Colonic mucosa (tissue), 4 donors: ENCODE data around the gene RABGAP1. TPM values are rescaled to one million over a fixed set of nuclear protein-coding genes. Genes with fewer than 3 reads are reported as not detected.

Experiments
- DNase-seq: peaks from one replicate; pipeline ENCODE4 v3.0.0-alpha.2; 2020
- H3K27ac ChIP-seq: fragments of 200-600 bp; one replicate; pipeline ENCODE4 v1.8.0; 2021
- H3K27me3 ChIP-seq: fragments of 200-600 bp; one replicate; pipeline ENCODE4 v1.8.0; 2021
- H3K36me3 ChIP-seq: fragments of 200-600 bp; one replicate; pipeline ENCODE4 v1.8.0; 2021
- H3K4me1 ChIP-seq: fragments of 200-600 bp; one replicate; pipeline ENCODE4 v1.8.0; 2021; ENCODE audit warnings: mild to moderate bottlenecking
- H3K4me3 ChIP-seq: fragments of 200-600 bp; one replicate; pipeline ENCODE4 v1.8.0; 2021
- H3K9ac ChIP-seq, 2 donors: one replicate each; pipeline ENCODE4 v1.7.0; 2013; ENCODE audit warnings: control low read depth in 2 of 2, low read depth in 2 of 2, low read length in 2 of 2
- H3K9me3 ChIP-seq: fragments of 200-600 bp; one replicate; pipeline ENCODE4 v1.8.0; 2021
- CTCF ChIP-seq: fragments of 200-600 bp; IDR thresholded peaks from one replicate; pipeline ENCODE4 v1.8.0; 2022; ENCODE audit warnings: antibody characterized with exemption, mild to moderate bottlenecking
- intact Hi-C: fragments of 100-400 bp; cut with DNase I; formaldehyde crosslinking; loops from one replicate; pipeline ENCODE4 v1.14.1; 2022
- total RNA-seq, 2 donors: library from RNA; stranded (reverse); fragmentation: NEBNext Ultra II Directional in 1 of 2; extraction: Animal tissue kit (Norgen Biotek cat#: 25700) in 1 of 2; gene quantifications; one replicate each; pipeline ENCODE4 v1.2.1, GENCODE V29; 2021
- donor health status: healthy.
- donor health status: DM: no; HTN: no; CAD: no.
- donor health status: DM: no; HTN: no; CAD: no.

RABGAP1 gene
- total RNA-seq, 2 donors from 2014 or later: 40.9 to 49.4 TPM

GRCh38 chr9:123033352-123033751 is 92.5 kb downstream of the RABGAP1 start, which contains the start of gene GPR21:
TSS of gene GPR21 (plus strand) at chr9:123033667. CDS start at chr9:123034567, 900 bp downstream.
- no peaks in the 10 kb centered on the region for H3K9me3 ChIP-seq
- H3K27me3 ChIP-seq: no peaks in the 10 kb centered on the region
- H3K4me3 ChIP-seq: no peak within 1 kb of the TSS
- H3K36me3 ChIP-seq: no peaks in the 10 kb centered on the region
- no peak within 1 kb of the TSS for H3K9ac ChIP-seq
- H3K27ac ChIP-seq: no peak within 1 kb of the TSS
- intact Hi-C loops: no loop called here
- H3K4me1 ChIP-seq: no peaks in the 10 kb centered on the region
- no peak for TF ChIP-seq CTCF
- DNase-seq: no peak

DNA sequence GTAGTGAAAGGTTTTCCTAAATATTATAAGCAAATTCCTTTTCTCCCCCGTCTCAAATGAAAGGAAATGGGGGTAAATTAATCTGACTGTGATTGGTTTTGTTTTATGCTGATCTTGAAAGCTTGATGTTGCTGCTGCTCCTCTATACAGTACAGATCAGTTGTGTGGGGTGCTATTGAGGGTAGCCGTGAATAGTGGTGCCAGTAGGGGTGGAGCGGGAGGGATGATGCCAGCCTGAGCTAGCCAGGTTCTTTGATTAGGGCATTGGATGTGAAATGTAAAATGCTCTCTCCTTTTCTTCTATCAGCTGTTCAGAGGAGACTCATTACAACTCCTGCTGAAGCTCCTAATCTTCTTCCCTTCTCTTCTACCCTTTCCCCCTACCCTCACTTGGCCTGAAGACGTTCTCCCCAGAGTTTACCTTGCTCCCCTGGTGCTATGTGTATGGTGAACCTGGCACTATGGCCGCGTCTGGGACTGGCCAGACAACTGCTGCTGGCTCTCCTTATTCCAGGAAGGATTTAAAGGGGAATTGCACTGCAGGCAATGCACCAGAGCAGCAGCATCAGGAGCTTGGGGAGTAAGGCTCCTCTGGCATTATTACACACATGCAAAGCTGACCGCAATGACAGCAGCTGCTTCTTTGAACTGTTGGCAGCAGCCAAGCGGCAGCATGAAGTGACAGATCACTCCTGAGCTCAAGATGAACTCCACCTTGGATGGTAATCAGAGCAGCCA is 93.2 kb downstream of the RABGAP1 start:
- Histone ChIP-seq H3K9me3 (no peaks in the 10 kb centered on the region), H3K4me1 (no peaks in the 10 kb centered on the region), H3K4me3 (no peak overlapping the region), H3K9ac (no peak overlapping the region), H3K27me3 (no peaks in the 10 kb centered on the region), H3K27ac (no peak overlapping the region), H3K36me3 (no peaks in the 10 kb centered on the region)
- intact Hi-C loops: no loop called here
- DNase-seq: no peak
- no peak for TF ChIP-seq CTCF

DNA sequence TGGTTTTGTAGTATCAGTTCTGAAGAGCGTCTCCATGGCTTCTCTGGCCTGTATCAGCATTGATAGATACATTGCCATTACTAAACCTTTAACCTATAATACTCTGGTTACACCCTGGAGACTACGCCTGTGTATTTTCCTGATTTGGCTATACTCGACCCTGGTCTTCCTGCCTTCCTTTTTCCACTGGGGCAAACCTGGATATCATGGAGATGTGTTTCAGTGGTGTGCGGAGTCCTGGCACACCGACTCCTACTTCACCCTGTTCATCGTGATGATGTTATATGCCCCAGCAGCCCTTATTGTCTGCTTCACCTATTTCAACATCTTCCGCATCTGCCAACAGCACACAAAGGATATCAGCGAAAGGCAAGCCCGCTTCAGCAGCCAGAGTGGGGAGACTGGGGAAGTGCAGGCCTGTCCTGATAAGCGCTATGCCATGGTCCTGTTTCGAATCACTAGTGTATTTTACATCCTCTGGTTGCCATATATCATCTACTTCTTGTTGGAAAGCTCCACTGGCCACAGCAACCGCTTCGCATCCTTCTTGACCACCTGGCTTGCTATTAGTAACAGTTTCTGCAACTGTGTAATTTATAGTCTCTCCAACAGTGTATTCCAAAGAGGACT is 94.2 kb downstream of the RABGAP1 start:
- intact Hi-C loops: no loop called here
- no peak overlapping the region for H3K27ac ChIP-seq
- TF ChIP-seq CTCF: no peak
- H3K36me3 ChIP-seq: no peaks in the 10 kb centered on the region
- H3K27me3 ChIP-seq: no peaks in the 10 kb centered on the region
- H3K4me1 ChIP-seq: no peaks in the 10 kb centered on the region
- no peaks in the 10 kb centered on the region for H3K9me3 ChIP-seq
- peak overlapping the region in 1 of 2 donors; percentile 19 for H3K9ac ChIP-seq
- no peak for DNase-seq
- no peak overlapping the region for H3K4me3 ChIP-seq

DNA sequence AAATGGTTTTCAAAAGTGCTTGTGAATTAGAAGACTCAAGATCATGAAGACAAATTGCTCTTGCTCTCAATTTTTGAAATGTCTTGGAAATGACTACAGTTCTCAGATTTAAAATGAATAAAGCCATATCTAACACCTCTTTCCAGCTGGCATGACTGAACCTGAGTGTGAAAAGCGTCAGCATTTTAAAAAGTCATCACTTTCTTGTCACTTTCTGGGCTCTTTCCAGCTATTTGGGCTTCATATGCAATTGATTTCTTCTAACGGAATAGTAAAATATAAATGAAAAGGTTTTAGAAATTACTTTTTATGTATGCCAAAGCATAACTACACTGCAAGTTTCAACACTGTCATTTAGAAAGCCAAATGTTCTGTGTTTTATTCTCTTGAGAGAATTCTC is 95.0 kb downstream of the RABGAP1 start:
- Histone ChIP-seq H3K9me3 (no peaks in the 10 kb centered on the region), H3K27ac (no peak overlapping the region), H3K9ac (no peak overlapping the region), H3K36me3 (no peaks in the 10 kb centered on the region), H3K4me3 (no peak overlapping the region), H3K27me3 (no peaks in the 10 kb centered on the region), H3K4me1 (no peaks in the 10 kb centered on the region)
- intact Hi-C loops: no loop called here
- no peak for DNase-seq
- TF ChIP-seq CTCF: no peak

GRCh38 chr9:123036893-123037545 is 96.2 kb downstream of the RABGAP1 start:
- DNase-seq: no peak
- Histone ChIP-seq H3K36me3 (no peaks in the 10 kb centered on the region), H3K27ac (no peak overlapping the region), H3K4me3 (no peak overlapping the region), H3K9me3 (no peaks in the 10 kb centered on the region), H3K9ac (no peak overlapping the region), H3K27me3 (no peaks in the 10 kb centered on the region), H3K4me1 (no peaks in the 10 kb centered on the region)
- no peak for TF ChIP-seq CTCF
- intact Hi-C loops: no loop called here
